Neural progenitor cell (in vitro differentiated cells): Measurements from ENCODE around the gene BIRC7.

Experiments used
- EZH2 ChIP-seq: fragments of 200-600 bp; sonication (generic); IDR thresholded peaks from 2 replicates; pipeline ENCODE4 v1.6.1; 2017; ENCODE audit warnings: antibody characterized with exemption, mild to moderate bottlenecking, moderate library complexity
- EZH2phosphoT487 ChIP-seq: fragments of 200-600 bp; sonication (generic); IDR thresholded peaks from 2 replicates; pipeline ENCODE4 v1.6.1; 2017; ENCODE audit warnings: antibody characterized with exemption
- TF ChIP-seq, protein P1 (sequence below): fragments of 200-600 bp; sonication (generic); IDR thresholded peaks from 2 replicates; pipeline ENCODE4 v1.5.1; 2017; ENCODE audit warnings: antibody characterized with exemption, mild to moderate bottlenecking

DNA sequence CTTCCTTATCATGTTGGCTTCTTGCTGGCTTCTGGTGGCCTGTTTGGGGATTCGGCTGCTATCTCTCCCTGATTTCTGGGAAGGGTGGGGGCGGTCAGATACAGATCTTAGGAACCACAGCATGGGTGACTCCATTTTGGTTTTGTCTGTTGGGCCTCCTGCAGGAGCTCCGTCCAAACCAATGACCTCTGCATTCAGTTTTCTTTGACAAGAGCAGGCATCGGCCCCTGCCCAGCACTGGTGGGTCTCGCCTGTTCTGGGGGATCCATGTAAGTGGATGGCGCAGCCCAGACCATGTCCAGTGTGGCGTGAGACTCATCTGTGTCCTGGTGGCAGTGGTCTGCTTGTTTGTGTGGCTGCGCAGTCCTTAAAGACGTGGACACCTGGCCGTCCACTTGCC, 28.3 kb downstream of the BIRC7 start:
- TF ChIP-seq, protein P1, sequence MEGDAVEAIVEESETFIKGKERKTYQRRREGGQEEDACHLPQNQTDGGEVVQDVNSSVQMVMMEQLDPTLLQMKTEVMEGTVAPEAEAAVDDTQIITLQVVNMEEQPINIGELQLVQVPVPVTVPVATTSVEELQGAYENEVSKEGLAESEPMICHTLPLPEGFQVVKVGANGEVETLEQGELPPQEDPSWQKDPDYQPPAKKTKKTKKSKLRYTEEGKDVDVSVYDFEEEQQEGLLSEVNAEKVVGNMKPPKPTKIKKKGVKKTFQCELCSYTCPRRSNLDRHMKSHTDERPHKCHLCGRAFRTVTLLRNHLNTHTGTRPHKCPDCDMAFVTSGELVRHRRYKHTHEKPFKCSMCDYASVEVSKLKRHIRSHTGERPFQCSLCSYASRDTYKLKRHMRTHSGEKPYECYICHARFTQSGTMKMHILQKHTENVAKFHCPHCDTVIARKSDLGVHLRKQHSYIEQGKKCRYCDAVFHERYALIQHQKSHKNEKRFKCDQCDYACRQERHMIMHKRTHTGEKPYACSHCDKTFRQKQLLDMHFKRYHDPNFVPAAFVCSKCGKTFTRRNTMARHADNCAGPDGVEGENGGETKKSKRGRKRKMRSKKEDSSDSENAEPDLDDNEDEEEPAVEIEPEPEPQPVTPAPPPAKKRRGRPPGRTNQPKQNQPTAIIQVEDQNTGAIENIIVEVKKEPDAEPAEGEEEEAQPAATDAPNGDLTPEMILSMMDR, result no peak
- no peak for TF ChIP-seq EZH2
- TF ChIP-seq EZH2phosphoT487, result no peak
